MM.1S (cell line): ENCODE results near the gene RBM47.
"Not testable (repeated sequence)": the region's sequence is repeated elsewhere in the genome, so short reads cannot be mapped to it uniquely, and the experiment has no call there.

ENCODE experiments used
- DNase-seq: peaks from one replicate; pipeline ENCODE4 v3.0.0-alpha.2; 2015
- H2AFZ ChIP-seq: fragments of 300-600 bp; sonication (generic); 2 replicates; pipeline ENCODE4 v1.6.0; 2016; ENCODE audit warnings: antibody characterized with exemption, low read length
- H3F3A ChIP-seq: fragments of 300-600 bp; sonication (generic); 2 replicates; pipeline ENCODE4 v1.6.1; 2016; ENCODE audit warnings: mild to moderate bottlenecking, antibody characterized with exemption, low read length, moderate library complexity, mixed read lengths; ENCODE audit not compliant: insufficient read depth
- H3K27ac ChIP-seq: fragments of 300-600 bp; sonication (generic); 2 replicates; pipeline ENCODE4 v1.5.1; 2016; ENCODE audit warnings: mild to moderate bottlenecking, low read length
- H3K27me3 ChIP-seq: fragments of 300-600 bp; sonication (generic); replicated peaks from 2 replicates; pipeline ENCODE4 v1.6.0; 2016; ENCODE audit warnings: low read length; ENCODE audit not compliant: insufficient read depth
- H3K36me3 ChIP-seq: fragments of 300-600 bp; sonication (generic); replicated peaks from 2 replicates; pipeline ENCODE4 v1.6.1; 2016; ENCODE audit warnings: mild to moderate bottlenecking, low read length, mixed read lengths; ENCODE audit not compliant: insufficient read depth
- H3K4me1 ChIP-seq: fragments of 300-600 bp; sonication (generic); 2 replicates; pipeline ENCODE4 v1.6.1; 2016; ENCODE audit warnings: low read length, mixed read lengths
- H3K4me2 ChIP-seq: fragments of 300-600 bp; sonication (generic); 2 replicates; pipeline ENCODE4 v1.6.0; 2016; ENCODE audit warnings: low read depth, low read length
- H3K4me3 ChIP-seq: fragments of 300-600 bp; sonication (generic); 2 replicates; pipeline ENCODE4 v1.5.1; 2016; ENCODE audit warnings: low read length, mixed read lengths
- H3K79me2 ChIP-seq: fragments of 300-600 bp; sonication (generic); 2 replicates; pipeline ENCODE4 v1.6.1; 2016; ENCODE audit warnings: mixed run types, low read length, mixed read lengths
- H3K9ac ChIP-seq: fragments of 300-600 bp; sonication (generic); 2 replicates; pipeline ENCODE4 v1.6.1; 2016; ENCODE audit warnings: low read length, mixed read lengths
- H3K9me2 ChIP-seq: fragments of 300-600 bp; sonication (generic); replicated peaks from 2 replicates; pipeline ENCODE4 v1.6.1; 2016; ENCODE audit warnings: mild to moderate bottlenecking, low read length, mixed read lengths; ENCODE audit not compliant: insufficient read depth
- H3K9me3 ChIP-seq: fragments of 300-600 bp; sonication (generic); replicated peaks from 2 replicates; pipeline ENCODE4 v1.6.1; 2016; ENCODE audit warnings: mild to moderate bottlenecking, low read length, mixed read lengths; ENCODE audit not compliant: insufficient read depth
- H4K20me1 ChIP-seq: fragments of 300-600 bp; sonication (generic); 2 replicates; pipeline ENCODE4 v1.6.1; 2016; ENCODE audit warnings: mild to moderate bottlenecking, low read length, moderate library complexity, mixed read lengths; ENCODE audit not compliant: insufficient read depth
- EZH2 ChIP-seq: fragments of 300-600 bp; sonication (generic); optimal IDR thresholded peaks from 2 replicates; pipeline ENCODE3; 2017; ENCODE audit warnings: low read depth, mild to moderate bottlenecking, antibody characterized with exemption, low read length, mixed read lengths
- EZH2phosphoT487 ChIP-seq: fragments of 300-600 bp; sonication (generic); IDR thresholded peaks from 2 replicates; pipeline ENCODE4 v1.6.1; 2018; ENCODE audit warnings: antibody characterized with exemption, low read length
- TF ChIP-seq, protein P1 (sequence below): fragments of 300-600 bp; sonication (generic); IDR thresholded peaks from 2 replicates; pipeline ENCODE4 v1.5.1; 2016; ENCODE audit warnings: antibody characterized with exemption, low read length, mixed read lengths

RBM47 gene

GRCh38 chr4:40412388-40412787 is 217.3 kb downstream of the RBM47 start:
- no peak overlapping the region for H2AFZ ChIP-seq
- H3K27ac ChIP-seq = no peak overlapping the region
- no peak for TF ChIP-seq EZH2
- no peak for TF ChIP-seq EZH2phosphoT487
- TF ChIP-seq, protein P1, sequence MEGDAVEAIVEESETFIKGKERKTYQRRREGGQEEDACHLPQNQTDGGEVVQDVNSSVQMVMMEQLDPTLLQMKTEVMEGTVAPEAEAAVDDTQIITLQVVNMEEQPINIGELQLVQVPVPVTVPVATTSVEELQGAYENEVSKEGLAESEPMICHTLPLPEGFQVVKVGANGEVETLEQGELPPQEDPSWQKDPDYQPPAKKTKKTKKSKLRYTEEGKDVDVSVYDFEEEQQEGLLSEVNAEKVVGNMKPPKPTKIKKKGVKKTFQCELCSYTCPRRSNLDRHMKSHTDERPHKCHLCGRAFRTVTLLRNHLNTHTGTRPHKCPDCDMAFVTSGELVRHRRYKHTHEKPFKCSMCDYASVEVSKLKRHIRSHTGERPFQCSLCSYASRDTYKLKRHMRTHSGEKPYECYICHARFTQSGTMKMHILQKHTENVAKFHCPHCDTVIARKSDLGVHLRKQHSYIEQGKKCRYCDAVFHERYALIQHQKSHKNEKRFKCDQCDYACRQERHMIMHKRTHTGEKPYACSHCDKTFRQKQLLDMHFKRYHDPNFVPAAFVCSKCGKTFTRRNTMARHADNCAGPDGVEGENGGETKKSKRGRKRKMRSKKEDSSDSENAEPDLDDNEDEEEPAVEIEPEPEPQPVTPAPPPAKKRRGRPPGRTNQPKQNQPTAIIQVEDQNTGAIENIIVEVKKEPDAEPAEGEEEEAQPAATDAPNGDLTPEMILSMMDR = no peak
- no peaks in the 10 kb centered on the region for H3F3A ChIP-seq
- H4K20me1 ChIP-seq = no peaks in the 10 kb centered on the region
- no peaks in the 10 kb centered on the region for H3K9me2 ChIP-seq
- H3K4me3 ChIP-seq = no peak overlapping the region
- no peaks in the 10 kb centered on the region for H3K36me3 ChIP-seq
- H3K9me3 ChIP-seq = no peaks in the 10 kb centered on the region
- DNase-seq = no peak
- H3K4me1 ChIP-seq = no peaks in the 10 kb centered on the region
- H3K79me2 ChIP-seq = no peaks in the 10 kb centered on the region
- H3K27me3 ChIP-seq = no peaks in the 10 kb centered on the region
- H3K4me2 ChIP-seq = no peak overlapping the region
- H3K9ac ChIP-seq = no peak overlapping the region

GRCh38 chr4:40409835-40410234 is 219.8 kb downstream of the RBM47 start:
- no peaks in the 10 kb centered on the region for H3K79me2 ChIP-seq
- no peaks in the 10 kb centered on the region for H3K27me3 ChIP-seq
- no peak for TF ChIP-seq EZH2phosphoT487
- no peak for TF ChIP-seq EZH2
- TF ChIP-seq, protein P1 = no peak
- no peak overlapping the region for H2AFZ ChIP-seq
- no peaks in the 10 kb centered on the region for H3F3A ChIP-seq
- H3K27ac ChIP-seq = no peak overlapping the region
- no peak overlapping the region for H3K4me3 ChIP-seq
- H3K4me2 ChIP-seq = no peak overlapping the region
- no peaks in the 10 kb centered on the region for H4K20me1 ChIP-seq
- no peaks in the 10 kb centered on the region for H3K9me2 ChIP-seq
- no peaks in the 10 kb centered on the region for H3K9me3 ChIP-seq
- H3K4me1 ChIP-seq = no peaks in the 10 kb centered on the region
- DNase-seq = no peak
- H3K36me3 ChIP-seq = no peaks in the 10 kb centered on the region
- no peak overlapping the region for H3K9ac ChIP-seq

GRCh38 chr4:40407468-40407867 is 222.2 kb downstream of the RBM47 start:
- H3K27ac ChIP-seq, H3K4me1 ChIP-seq, H3K4me3 ChIP-seq, H3K4me2 ChIP-seq, H3K9ac ChIP-seq, H2AFZ ChIP-seq, DNase-seq, H3K36me3 ChIP-seq, H3F3A ChIP-seq, H3K79me2 ChIP-seq, H3K9me2 ChIP-seq, H3K9me3 ChIP-seq, H3K27me3 ChIP-seq, H4K20me1 ChIP-seq: not testable (repeated sequence)

GRCh38 chr4:40406340-40406739 is 223.3 kb downstream of the RBM47 start:
- H3K4me1 ChIP-seq = no peaks in the 10 kb centered on the region
- no peaks in the 10 kb centered on the region for H3K27me3 ChIP-seq
- no peaks in the 10 kb centered on the region for H3K36me3 ChIP-seq
- H3K9ac ChIP-seq = no peak overlapping the region
- no peaks in the 10 kb centered on the region for H4K20me1 ChIP-seq
- H3K9me3 ChIP-seq = no peaks in the 10 kb centered on the region
- H2AFZ ChIP-seq = no peak overlapping the region
- no peak for DNase-seq
- no peaks in the 10 kb centered on the region for H3F3A ChIP-seq
- no peak overlapping the region for H3K4me2 ChIP-seq
- no peak overlapping the region for H3K4me3 ChIP-seq
- no peaks in the 10 kb centered on the region for H3K79me2 ChIP-seq
- no peaks in the 10 kb centered on the region for H3K9me2 ChIP-seq
- H3K27ac ChIP-seq = no peak overlapping the region
- TF ChIP-seq, protein P1 = no peak
- TF ChIP-seq EZH2phosphoT487 (no peak), EZH2 (no peak)
